Fibroblast of lung (primary cell): ENCODE measurements around the gene DIP2C.

Experiments
- EZH2 ChIP-seq: IDR thresholded peaks from 2 replicates; pipeline ENCODE4 v1.5.1; 2012; ENCODE audit warnings: low read length, control low read depth, mild to moderate bottlenecking; ENCODE audit errors: missing control alignments
- TF ChIP-seq, protein P1 (sequence below), 2 donors: IDR thresholded peaks in 1 of 2; conservative IDR thresholded peaks in 1 of 2; 1 replicate in 1 of 2; 2 replicates in 1 of 2; pipeline ENCODE4 v1.5.1; 2011 to 2012; ENCODE audit warnings: low read length in 2 of 2, control low read depth in 1 of 2, inconsistent platforms in 1 of 2, low read depth in 1 of 2, mild to moderate bottlenecking in 1 of 2

DNA sequence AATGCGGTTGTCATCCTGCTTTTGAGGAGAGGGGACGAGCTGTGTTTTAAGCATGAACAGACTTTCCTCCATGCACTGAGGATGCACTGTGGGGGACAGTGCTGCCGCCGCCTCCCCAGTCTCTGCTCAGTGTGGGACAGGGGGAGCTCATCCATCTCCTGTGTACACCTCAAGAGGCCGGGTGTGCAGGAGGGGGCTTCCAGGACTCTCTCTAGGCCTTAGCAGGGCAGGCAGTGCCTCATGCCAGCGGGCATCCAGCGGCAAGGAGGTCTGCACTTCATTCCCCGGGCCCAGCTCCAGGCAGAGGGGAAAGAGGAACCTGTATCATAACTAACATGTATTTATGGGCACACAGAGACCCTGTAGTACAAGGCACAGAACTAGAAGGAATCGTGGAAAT is 89.7 kb downstream of the DIP2C start:
- TF ChIP-seq, protein P1, sequence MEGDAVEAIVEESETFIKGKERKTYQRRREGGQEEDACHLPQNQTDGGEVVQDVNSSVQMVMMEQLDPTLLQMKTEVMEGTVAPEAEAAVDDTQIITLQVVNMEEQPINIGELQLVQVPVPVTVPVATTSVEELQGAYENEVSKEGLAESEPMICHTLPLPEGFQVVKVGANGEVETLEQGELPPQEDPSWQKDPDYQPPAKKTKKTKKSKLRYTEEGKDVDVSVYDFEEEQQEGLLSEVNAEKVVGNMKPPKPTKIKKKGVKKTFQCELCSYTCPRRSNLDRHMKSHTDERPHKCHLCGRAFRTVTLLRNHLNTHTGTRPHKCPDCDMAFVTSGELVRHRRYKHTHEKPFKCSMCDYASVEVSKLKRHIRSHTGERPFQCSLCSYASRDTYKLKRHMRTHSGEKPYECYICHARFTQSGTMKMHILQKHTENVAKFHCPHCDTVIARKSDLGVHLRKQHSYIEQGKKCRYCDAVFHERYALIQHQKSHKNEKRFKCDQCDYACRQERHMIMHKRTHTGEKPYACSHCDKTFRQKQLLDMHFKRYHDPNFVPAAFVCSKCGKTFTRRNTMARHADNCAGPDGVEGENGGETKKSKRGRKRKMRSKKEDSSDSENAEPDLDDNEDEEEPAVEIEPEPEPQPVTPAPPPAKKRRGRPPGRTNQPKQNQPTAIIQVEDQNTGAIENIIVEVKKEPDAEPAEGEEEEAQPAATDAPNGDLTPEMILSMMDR (conservative IDR thresholded peaks at IDR 0.05 in 1 of 2, IDR thresholded peaks at IDR 0.05 in 1 of 2; ENCODE audit: low read depth in 1 of 2, low read length in 2 of 2): no peak
- no peak for TF ChIP-seq EZH2
